IMR-90 (cell line): ENCODE results near the gene NEDD4L.

Source experiments
- BHLHE40 ChIP-seq: fragments of 150-350 bp; IDR thresholded peaks from 2 replicates; pipeline ENCODE4 v1.6.1; 2016; ENCODE audit warnings: mild to moderate bottlenecking, low read depth, low read length
- CHD1 ChIP-seq: IDR thresholded peaks from 2 replicates; pipeline ENCODE4 v1.6.1; 2012; ENCODE audit warnings: low read depth, low read length, improper control_type of control experiment
- NFE2L2 ChIP-seq: fragments of 150-350 bp; IDR thresholded peaks from 2 replicates; pipeline ENCODE4 v1.6.1; 2016; ENCODE audit warnings: low read depth, mild to moderate bottlenecking, low read length
- POLR2A ChIP-seq: IDR thresholded peaks from 2 replicates; pipeline ENCODE4 v1.6.1; 2012; ENCODE audit warnings: mild to moderate bottlenecking, low read depth, low read length
- RAD21 ChIP-seq: IDR thresholded peaks from 2 replicates; pipeline ENCODE4 v1.6.1; 2012; ENCODE audit warnings: low read length, improper control_type of control experiment
- RCOR1 ChIP-seq: IDR thresholded peaks from 2 replicates; pipeline ENCODE4 v1.6.1; 2012; ENCODE audit warnings: mild to moderate bottlenecking, low read length, improper control_type of control experiment; ENCODE audit not compliant: insufficient replicate concordance
- RFX5 ChIP-seq: IDR thresholded peaks from 2 replicates; pipeline ENCODE4 v1.8.0; 2012; ENCODE audit warnings: low read depth, mild to moderate bottlenecking, low read length, moderate library complexity
- SMC3 ChIP-seq: fragments of 150-350 bp; IDR thresholded peaks from 2 replicates; pipeline ENCODE4 v1.6.1; 2016; ENCODE audit warnings: low read depth, mild to moderate bottlenecking, antibody characterized with exemption, low read length, moderate library complexity
- TF ChIP-seq, protein P1 (sequence below): conservative IDR thresholded peaks from 2 replicates; pipeline ENCODE4 v1.5.1; 2012; ENCODE audit warnings: mild to moderate bottlenecking, low read depth, low read length, improper control_type of control experiment
- TF ChIP-seq, protein P2 (sequence below): fragments of 150-350 bp; IDR thresholded peaks from 2 replicates; pipeline ENCODE4 v1.6.1; 2017; ENCODE audit warnings: mild to moderate bottlenecking, antibody characterized with exemption, low read length, low read depth
- TF ChIP-seq, protein P3 (sequence below): fragments of 150-350 bp; IDR thresholded peaks from 2 replicates; pipeline ENCODE4 v1.6.1; 2016; ENCODE audit warnings: low read depth, mild to moderate bottlenecking, low read length, moderate library complexity, borderline replicate concordance

DNA sequence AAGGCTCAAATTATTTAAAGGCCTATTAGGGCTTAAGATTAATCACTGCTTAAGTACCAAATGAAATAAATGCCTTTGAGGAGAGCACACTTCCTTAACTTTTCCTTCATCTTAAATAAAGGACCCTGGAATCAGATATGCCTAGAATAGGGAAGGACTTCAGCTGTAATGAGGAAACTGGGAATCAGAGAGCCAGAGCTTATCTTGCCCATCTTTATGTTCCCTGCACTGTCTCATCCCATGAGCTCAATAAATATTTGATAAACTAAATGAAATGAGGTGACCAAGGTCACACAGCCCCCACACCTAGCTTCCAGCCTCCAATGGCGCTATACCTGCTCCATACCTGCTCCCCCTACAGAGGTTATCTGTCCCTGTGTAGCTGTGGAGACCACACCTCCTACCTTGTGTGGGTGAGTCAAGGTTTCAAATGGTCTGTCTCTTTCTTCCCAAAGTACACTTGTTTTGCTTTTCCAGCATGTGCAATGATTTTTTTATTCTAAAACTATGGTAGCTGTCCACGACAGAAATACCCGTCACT, 23.4 kb upstream of the NEDD4L start:
- TF ChIP-seq, protein P1, sequence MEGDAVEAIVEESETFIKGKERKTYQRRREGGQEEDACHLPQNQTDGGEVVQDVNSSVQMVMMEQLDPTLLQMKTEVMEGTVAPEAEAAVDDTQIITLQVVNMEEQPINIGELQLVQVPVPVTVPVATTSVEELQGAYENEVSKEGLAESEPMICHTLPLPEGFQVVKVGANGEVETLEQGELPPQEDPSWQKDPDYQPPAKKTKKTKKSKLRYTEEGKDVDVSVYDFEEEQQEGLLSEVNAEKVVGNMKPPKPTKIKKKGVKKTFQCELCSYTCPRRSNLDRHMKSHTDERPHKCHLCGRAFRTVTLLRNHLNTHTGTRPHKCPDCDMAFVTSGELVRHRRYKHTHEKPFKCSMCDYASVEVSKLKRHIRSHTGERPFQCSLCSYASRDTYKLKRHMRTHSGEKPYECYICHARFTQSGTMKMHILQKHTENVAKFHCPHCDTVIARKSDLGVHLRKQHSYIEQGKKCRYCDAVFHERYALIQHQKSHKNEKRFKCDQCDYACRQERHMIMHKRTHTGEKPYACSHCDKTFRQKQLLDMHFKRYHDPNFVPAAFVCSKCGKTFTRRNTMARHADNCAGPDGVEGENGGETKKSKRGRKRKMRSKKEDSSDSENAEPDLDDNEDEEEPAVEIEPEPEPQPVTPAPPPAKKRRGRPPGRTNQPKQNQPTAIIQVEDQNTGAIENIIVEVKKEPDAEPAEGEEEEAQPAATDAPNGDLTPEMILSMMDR, result no peak
- TF ChIP-seq POLR2A, result no peak
- no peak for TF ChIP-seq RAD21
- TF ChIP-seq, protein P2, sequence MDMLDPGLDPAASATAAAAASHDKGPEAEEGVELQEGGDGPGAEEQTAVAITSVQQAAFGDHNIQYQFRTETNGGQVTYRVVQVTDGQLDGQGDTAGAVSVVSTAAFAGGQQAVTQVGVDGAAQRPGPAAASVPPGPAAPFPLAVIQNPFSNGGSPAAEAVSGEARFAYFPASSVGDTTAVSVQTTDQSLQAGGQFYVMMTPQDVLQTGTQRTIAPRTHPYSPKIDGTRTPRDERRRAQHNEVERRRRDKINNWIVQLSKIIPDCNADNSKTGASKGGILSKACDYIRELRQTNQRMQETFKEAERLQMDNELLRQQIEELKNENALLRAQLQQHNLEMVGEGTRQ, result no peak
- TF ChIP-seq, protein P3, sequence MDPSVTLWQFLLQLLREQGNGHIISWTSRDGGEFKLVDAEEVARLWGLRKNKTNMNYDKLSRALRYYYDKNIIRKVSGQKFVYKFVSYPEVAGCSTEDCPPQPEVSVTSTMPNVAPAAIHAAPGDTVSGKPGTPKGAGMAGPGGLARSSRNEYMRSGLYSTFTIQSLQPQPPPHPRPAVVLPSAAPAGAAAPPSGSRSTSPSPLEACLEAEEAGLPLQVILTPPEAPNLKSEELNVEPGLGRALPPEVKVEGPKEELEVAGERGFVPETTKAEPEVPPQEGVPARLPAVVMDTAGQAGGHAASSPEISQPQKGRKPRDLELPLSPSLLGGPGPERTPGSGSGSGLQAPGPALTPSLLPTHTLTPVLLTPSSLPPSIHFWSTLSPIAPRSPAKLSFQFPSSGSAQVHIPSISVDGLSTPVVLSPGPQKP, result no peak
- no peak for TF ChIP-seq BHLHE40
- no peak for TF ChIP-seq CHD1
- TF ChIP-seq NFE2L2, result no peak
- TF ChIP-seq SMC3, result no peak
- TF ChIP-seq RCOR1, result no peak
- no peak for TF ChIP-seq RFX5
